A673 (cell line): ENCODE results near the gene KDM4D.

Experiments used
- CTCF ChIP-seq: fragments of 300-800, 200-600 bp; sonication (generic); conservative IDR thresholded peaks from 2 replicates; pipeline ENCODE4 v1.5.1; 2017; ENCODE audit warnings: low read depth, mild to moderate bottlenecking, antibody characterized with exemption, low read length, moderate library complexity, mixed read lengths
- EZH2 ChIP-seq: fragments of 200-600 bp; sonication (generic); IDR thresholded peaks from 2 replicates; pipeline ENCODE4 v1.6.1; 2017; ENCODE audit warnings: borderline replicate concordance, low read depth, mild to moderate bottlenecking, mixed read lengths, antibody characterized with exemption, low read length; ENCODE audit not compliant: poor library complexity, severe bottlenecking

GRCh38 chr11:94946812-94947211 is 26.7 kb upstream of the KDM4D start:
- TF ChIP-seq CTCF (no peak), EZH2 (no peak)
